DMS114 treated with DMSO at 0.1 percent for 48 hours (cell line): Measurements from ENCODE around the gene SEZ6.

Experiments
- DNase-seq: peaks from one replicate; lab custom pipeline; 2025; ENCODE audit not compliant: unreplicated experiment; lab: John Stamatoyannopoulos, UW

The SEZ6 gene

DNA sequence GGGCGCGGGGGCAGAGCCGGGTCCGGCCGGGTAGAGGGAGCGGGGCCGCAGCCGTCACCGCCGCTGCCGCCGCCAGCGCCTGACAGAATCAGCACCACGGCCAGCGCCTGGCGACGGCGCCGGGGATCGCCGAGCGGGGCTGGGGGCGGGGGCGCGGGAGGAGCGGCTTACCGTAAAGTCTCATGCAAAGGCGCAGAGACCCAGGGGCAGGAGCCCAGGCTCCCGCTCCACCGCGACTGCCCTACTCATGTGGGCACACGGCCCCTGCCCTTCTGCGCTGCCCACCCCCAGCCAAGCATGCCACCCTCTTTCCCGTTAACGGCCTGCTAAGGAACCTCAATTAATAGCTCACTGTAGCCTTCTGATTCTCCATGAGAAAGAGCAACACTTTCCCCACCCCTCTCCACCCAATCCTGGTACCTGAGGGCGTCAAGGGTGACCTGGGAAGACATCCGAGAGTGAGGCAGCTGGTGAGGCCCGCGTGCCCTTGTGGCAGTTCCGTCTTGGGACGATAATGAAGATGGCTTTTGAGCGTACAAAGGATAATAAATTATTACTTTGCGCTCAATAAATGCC is at the start of gene SEZ6:
Gene SEZ6, minus strand, starts transcription at position 98 of the 576 bp plus-strand sequence. CDS start 164 bp downstream, outside the sequence.
- peak; percentile 4 for DNase-seq

DNA sequence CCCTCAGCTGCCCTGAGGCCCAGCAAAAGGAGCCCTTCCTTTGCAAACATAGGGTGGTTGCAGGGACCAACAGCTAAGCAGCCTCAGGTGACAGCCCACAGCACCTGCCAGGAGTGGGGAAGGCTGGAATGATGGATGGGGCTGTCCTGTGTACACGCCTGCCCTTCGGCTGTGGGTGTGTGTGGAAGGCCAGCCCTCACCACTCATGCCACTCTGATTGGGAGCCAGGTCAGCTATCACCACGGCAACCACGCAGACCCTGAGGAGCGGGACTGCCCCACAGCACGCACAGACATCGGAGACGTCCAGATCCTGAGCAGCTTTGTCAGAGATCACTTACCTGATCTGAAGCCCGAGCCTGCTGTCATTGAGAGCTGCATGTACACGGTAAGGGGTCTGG is 49.0 kb upstream of the SEZ6 start:
- DNase-seq = no peak

GRCh38 chr17:29051731-29052130 is 45.9 kb upstream of the SEZ6 start:
- DNase-seq = no peak

GRCh38 chr17:29051194-29051593 is 45.4 kb upstream of the SEZ6 start:
- DNase-seq = no peak

DNA sequence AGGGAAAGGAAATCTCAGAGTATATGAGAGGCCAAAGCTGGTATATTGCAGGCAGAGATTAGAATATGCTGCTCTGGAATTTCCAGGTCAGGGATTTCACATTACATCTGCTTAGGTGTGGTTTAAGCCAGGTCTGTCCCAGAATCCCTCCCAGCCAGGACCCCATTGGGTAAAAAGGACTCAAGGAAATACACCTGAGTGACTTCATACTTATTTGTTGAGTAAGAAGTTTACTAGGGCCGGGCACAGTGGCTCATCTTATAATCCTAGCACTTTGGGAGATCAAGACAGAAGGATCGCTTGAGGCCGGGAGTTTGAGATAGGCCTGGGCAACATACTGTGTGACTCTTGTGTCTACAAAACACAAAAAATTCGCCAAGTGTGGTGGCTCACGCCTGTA is 44.3 kb upstream of the SEZ6 start:
- no peak for DNase-seq

- no peak for DNase-seq
Observed at GRCh38 chr17:29049541-29050145, 43.8 kb upstream of the SEZ6 start.

DNA sequence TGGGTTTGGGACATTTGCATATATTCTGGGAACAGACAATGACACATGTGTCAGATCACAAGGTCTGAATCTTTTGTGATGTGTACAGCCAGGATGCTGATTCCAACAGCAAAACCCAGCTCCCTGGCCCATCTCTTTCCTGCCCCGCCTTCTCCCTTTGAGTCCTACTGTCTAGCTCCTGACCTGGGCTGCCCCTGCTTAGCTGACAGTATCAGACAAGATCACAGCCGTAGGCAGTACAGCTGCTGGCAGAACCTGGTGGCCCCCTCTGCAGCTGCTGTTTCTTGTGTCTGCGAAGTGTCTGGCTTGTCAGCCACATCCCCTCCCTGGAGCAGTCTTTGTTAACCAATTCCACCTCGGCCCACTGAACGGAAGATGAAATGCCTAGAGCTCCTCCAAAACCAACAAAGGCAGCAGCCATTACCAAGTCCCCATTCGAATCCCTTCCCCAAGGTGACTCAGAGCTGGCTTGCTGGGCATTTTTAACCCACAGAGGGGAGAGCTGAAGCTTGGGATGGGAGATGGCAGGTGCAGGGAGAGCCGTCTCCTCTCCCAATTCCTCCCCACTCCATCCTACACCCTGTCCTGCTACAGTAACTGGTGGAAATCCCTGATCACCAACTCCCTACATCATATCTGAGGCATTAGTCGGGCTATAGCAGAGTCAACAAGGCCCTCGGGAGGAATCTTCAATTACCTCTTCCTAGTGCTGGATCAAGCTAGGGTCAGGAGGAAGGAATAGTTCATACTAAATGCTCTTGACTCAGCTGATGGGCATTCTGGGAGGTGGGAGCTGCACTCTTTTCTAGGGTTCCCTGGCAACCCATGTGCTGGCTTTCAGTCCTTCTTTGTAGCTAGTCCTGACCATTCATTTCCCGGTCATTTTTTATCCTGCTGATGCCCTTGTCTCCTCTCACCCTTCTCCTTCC is 42.9 kb upstream of the SEZ6 start:
- no peak for DNase-seq

DNA sequence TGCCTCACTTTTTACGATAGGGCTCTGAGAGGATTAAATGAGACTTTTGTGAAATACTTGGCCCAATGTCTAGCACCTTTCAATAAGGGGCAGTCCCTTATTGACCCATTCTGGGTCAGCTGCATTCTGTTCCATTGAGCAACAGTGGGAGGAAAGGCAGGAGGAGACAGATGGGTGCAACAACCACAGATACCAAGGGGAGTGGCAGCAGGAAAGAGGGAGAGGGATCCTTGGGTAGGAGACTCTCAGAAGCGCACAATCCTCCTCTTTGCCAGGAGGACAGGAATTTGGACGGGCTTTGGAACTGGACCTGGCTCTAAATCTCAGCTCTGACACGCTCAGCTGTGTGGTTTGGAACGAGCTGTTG is 40.6 kb upstream of the SEZ6 start:
- DNase-seq = no peak

- DNase-seq = no peak
Observed at GRCh38 chr17:29045734-29046472, 40.1 kb upstream of the SEZ6 start.

DNA sequence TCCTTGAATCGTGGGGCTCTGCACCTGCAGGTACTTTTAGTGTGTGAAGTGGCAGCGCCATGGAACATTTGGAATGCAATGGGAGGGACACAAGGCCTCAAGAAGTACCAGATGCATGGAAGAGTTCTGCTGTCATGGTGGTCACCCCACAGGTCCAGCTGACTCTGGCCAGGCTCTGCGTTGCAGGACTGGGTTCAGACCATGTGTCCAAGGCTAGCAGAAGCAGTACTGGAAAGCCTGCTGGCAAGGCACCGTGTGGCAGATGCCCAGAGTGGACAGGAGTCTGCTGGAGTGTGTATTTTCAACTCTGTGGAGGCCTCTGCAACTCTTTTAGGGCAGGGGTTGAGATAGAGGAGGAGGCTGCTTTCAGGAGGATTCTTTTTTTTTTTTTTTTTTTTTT is 39.2 kb upstream of the SEZ6 start:
- DNase-seq = no peak

DNA sequence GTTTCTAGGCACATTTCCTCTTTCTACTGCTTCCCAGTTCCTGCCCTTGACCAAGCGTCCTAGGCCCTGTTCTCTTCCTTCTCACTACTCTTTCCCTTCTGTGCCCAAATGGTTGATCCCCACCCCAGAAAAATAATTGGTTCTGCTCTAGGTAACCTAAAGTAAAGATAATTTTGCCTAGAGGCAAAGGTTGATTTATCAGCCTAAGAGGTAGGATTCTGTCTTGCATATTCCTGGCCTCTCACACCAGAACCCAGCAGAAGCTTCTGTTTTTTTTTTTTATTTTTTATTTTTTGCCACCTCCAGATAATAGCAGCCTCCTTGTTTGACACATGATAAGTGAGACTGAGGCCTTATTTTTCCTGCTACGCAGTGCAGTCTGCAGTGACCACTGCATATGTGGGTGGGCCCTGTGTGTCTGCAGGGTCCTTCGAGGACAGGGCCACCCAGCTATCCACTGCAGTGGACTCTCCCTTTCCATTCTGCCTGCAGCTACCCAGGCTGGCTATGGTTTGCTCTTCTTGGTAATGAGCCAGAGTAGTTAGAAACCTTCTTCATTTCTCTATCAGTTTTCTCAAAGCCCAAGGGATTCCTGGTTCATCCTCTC is 37.8 kb upstream of the SEZ6 start:
- no peak for DNase-seq

GRCh38 chr17:29042679-29043538 is 37.1 kb upstream of the SEZ6 start, which contains the start of gene PIPOX:
Gene PIPOX, plus strand, starts transcription at chr17:29043141. Its CDS starts 85 bp downstream, at chr17:29043226.
- DNase-seq = no peak

DNA sequence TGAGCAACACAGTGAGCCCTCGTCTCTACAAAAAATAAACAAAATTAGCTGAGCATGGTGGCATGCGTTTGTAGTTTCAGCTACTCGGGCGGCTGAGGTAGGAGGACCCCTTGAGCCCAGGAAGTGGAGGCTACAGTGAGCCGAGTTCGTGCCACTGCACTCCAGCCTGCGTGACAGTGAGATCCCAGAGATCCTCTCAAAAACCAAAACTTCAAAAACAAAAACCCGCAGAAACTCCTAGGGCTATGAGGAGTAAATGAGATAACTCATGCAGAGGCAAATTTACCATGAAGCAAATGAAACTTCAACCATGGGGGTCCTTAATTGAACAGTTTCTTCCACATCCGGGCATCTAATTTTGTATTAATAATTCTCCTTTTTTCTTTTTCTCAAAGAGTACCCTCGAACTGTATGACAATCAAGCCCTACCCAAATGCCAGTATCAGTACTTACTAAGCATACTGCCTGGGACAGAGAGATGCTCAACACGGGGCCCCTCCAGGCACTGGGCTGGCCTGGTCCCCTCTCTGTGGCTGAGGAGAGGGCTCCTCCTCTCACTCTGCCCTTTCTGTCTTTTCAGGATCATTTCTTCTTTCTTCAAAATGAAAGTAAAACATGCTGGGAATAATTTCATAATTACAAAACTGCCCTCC is 36.3 kb upstream of the SEZ6 start:
- DNase-seq = no peak

GRCh38 chr17:29041571-29041970 is 35.7 kb upstream of the SEZ6 start:
- DNase-seq = no peak

DNA sequence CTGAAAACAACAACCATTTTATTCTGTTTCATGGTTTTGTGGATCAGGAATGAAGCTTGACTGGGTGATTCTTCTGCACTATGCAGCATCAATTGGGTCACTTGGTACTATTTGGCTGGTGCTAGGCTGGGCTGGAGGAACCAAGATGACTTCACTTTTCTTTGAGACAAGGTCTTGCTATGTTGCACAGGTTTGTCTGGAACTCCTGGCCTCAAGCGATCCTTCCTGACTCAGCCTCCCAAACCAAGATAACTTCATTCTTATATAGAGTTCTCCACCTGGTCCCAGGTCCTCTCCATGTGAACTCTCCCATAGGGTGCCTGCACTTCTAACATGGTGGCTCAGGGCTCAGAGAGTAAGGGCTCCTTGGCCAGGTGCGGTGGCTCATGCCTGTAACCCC is 35.3 kb upstream of the SEZ6 start:
- DNase-seq = no peak

DNA sequence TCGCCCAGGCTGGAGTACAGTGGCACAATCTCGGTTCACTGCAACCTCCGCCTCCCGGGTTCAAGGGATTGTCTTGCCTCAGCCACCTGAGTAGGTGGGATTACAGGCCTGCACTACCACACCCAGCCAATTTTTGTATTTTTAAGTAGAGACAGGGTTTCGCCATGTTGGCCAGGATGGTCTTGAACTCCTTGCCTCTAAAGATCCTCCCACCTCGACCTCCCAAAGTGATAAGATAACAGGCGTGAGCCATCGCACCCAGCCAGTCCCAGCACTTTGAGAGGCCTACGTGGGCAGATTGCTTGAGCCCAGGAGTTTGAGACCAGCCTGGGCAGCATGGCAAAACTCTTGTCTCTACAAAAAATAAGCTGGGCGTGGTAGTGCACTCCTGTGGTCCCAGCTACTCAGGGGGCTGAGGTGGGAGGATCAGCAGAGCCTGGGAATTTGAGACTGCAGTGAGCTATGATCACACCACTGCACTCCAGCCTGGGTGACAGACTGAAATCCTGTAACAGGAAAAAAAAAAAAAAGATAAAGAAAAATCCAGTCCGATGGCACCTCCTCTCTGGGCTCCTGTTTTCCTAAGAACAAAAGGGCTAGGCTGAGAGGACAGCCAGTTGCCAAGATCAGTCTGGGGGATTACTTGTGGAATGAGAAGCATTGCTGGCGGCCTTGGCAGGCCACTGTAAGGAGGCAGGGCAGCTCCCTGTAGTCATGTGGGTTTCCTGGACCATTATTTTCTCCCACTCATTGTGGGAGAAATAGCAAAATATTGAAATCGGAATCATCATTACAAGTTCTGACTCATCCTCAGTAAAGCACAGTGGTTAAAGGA is 34.1 kb upstream of the SEZ6 start:
- DNase-seq = no peak

DNA sequence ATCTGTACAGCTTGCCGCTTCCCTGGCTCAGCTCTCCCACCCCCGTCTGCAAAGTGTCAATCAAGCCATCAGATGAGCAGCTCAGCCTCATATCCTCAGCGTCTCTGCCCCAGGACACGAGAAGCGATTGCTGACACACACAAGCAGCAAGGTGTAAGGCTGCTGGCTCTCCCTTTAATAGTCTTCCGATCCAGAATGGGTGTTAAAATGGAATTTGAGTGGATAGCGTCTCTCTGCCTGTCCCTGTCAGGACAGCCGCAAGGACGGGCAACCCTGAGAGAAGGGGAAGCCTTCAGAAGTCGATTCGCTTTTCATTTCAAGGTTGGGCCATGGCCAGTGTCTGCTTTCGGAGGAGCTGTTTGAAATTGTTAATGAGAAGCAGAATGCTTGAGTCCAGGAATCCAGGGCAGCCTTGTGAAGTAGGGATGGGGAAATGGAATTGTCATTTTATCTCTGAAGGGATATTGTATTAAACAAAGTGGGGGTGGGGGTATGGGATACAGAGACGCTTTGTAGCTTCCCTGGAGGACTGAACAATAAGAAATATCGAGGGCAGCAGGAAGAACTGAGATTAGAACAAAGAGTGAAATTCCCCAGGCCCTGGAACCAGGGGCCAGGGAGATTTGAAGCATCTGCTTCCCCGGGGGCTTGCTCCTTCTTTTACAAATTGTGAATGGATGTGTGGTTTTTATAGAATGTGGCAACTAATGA is 32.4 kb upstream of the SEZ6 start:
- no peak for DNase-seq

DNA sequence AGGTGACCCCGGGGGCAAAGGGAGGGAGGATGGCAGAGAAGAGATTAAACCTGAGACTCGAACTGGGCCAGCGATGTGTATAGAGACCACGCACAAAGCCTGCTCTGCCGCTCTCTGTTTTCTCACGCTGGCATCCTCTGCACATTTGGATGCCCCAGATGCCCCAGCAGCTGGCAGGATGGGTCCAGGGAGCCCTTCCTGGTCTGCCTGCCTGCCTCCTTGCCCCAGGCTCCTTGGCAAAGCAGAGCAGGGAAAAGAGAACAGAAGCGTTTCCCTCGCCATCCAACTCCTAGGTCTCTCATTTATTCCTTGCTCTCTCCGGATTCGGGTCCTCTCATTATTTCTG is 31.9 kb upstream of the SEZ6 start:
- DNase-seq = no peak
